Fibroblast of mammary gland (primary cell): ENCODE data around the gene COX4I1.
"Not testable (repeated sequence)": the region's sequence is repeated elsewhere in the genome, so short reads cannot be mapped to it uniquely, and the experiment has no call there.

Experiments used
- DNase-seq: peaks from one replicate; pipeline ENCODE4 v3.0.0-alpha.2; 2010; ENCODE audit warnings: low read depth
- H3K4me3 ChIP-seq: 2 replicates; pipeline ENCODE4 v1.5.1; 2011; ENCODE audit warnings: low read depth, mild to moderate bottlenecking, low read length, moderate library complexity; ENCODE audit not compliant: control insufficient read depth
- CTCF ChIP-seq: conservative IDR thresholded peaks from 2 replicates; pipeline ENCODE4 v1.5.1; 2011; ENCODE audit warnings: low read depth, low read length, inconsistent platforms; ENCODE audit not compliant: control insufficient read depth, insufficient read depth

Gene COX4I1

GRCh38 chr16:85812031-85812807 is 12.7 kb downstream of the COX4I1 start:
- DNase-seq = no peak
- H3K4me3 ChIP-seq = no peak overlapping the region
- TF ChIP-seq CTCF = no peak

GRCh38 chr16:85812811-85813700 is 13.6 kb downstream of the COX4I1 start:
- H3K4me3 ChIP-seq = no peak overlapping the region
- DNase-seq = no peak
- TF ChIP-seq CTCF = no peak

GRCh38 chr16:85816159-85816558 is 16.7 kb downstream of the COX4I1 start:
- DNase-seq = no peak
- H3K4me3 ChIP-seq = no peak overlapping the region
- no peak for TF ChIP-seq CTCF

GRCh38 chr16:85817195-85817594 is 17.7 kb downstream of the COX4I1 start:
- H3K4me3 ChIP-seq, DNase-seq: not testable (repeated sequence)

GRCh38 chr16:85819245-85819644 is 19.8 kb downstream of the COX4I1 start:
- DNase-seq = peak; percentile 77
- no peak overlapping the region for H3K4me3 ChIP-seq
- TF ChIP-seq CTCF = peak; percentile 75

GRCh38 chr16:85819771-85820170 is 20.3 kb downstream of the COX4I1 start:
- H3K4me3 ChIP-seq = no peak overlapping the region
- no peak for TF ChIP-seq CTCF
- peak; percentile 4 for DNase-seq

- DNase-seq = no peak
- no peak for TF ChIP-seq CTCF
- no peak overlapping the region for H3K4me3 ChIP-seq
These were observed 21.3 kb downstream of the COX4I1 start for GRCh38 chr16:85820604-85821372.
